GM13977 (cell line): ENCODE data around the gene SSH2.
"Not testable (repeated sequence)": the region's sequence is repeated elsewhere in the genome, so short reads cannot be mapped to it uniquely, and the experiment has no call there.

ENCODE experiments used
- DNase-seq: peaks from one replicate; pipeline ENCODE4 v3.0.0; 2012; ENCODE audit warnings: low spot score
- in situ Hi-C: fragments of 300-500 bp; cut with MboI; formaldehyde crosslinking; loops from one replicate; pipeline ENCODE4 v1.12.0; 2022; ENCODE audit warnings: low sequenced_read_pairs, low pct_unique_long_range_greater_than_20kb, mixed read lengths, inconsistent platforms; ENCODE audit not compliant: unreplicated experiment
- TF ChIP-seq, protein P1 (sequence below): IDR thresholded peaks from 2 replicates; pipeline ENCODE4 v1.5.1; 2012; ENCODE audit warnings: mild to moderate bottlenecking, control low read depth; ENCODE audit not compliant: insufficient read depth; ENCODE audit errors: extremely low read depth, missing control alignments

SSH2 gene

DNA sequence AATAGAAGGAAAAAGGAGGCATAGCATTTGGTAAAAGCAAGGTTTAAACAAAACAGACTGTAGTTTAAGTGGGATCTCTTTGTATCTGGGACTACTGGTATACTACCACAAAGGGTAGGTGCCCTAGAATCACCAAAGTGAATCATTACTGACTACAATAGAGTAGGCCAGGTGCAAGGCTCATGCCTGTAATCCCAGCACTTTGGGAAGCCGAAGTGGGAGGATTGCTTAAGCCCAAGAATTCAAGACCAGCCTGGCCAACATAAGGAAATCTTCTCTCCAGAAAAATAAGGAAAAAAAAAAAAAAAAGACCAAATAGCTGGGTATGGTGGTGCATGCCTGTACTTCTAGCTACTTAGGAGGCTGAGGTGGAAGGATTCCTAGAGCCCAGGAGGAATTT is 246.5 kb downstream of the SSH2 start:
- TF ChIP-seq, protein P1, sequence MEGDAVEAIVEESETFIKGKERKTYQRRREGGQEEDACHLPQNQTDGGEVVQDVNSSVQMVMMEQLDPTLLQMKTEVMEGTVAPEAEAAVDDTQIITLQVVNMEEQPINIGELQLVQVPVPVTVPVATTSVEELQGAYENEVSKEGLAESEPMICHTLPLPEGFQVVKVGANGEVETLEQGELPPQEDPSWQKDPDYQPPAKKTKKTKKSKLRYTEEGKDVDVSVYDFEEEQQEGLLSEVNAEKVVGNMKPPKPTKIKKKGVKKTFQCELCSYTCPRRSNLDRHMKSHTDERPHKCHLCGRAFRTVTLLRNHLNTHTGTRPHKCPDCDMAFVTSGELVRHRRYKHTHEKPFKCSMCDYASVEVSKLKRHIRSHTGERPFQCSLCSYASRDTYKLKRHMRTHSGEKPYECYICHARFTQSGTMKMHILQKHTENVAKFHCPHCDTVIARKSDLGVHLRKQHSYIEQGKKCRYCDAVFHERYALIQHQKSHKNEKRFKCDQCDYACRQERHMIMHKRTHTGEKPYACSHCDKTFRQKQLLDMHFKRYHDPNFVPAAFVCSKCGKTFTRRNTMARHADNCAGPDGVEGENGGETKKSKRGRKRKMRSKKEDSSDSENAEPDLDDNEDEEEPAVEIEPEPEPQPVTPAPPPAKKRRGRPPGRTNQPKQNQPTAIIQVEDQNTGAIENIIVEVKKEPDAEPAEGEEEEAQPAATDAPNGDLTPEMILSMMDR = no peak
- DNase-seq = no peak
- in situ Hi-C loops = no loop called here

DNA sequence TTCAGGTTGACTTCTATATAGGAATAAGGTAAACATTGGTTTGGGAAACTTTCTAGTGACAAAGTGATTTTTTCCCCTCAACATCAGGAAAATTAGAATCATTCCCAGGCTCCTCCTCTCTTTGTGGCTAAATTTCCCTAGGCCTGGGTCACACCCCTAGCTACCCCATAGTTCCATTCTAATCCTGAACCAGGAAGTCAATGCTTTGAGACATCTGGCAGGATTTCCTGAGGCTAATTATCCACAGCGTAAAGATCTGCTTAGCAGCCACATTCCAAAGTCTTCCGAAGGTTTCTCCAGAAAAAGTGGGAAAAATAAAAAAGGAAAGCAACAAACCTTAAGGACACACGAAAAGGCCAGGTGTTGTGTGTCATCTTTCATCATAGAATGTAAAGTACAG is 247.0 kb downstream of the SSH2 start:
- DNase-seq = no peak
- TF ChIP-seq, protein P1 = no peak
- in situ Hi-C loops = no loop called here

DNA sequence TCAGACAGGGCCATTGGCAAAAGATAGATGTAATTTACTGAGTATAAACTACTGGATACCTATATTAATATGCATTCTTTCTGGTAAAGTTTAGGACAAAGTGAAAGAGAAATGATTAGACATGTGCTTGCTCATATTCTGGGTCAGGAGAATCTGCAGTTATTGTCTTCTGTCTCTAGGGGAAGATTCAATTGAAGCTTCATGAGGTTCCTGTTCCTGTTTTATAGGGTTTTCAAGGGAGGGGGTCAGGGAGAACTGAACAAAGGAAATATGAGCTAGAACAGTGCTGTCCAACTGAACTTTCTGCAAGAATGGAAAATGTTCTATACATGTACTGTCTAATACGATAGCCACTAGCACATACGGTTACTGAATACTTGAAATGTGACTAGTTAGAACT is 248.0 kb downstream of the SSH2 start:
- DNase-seq = no peak
- TF ChIP-seq, protein P1 = no peak
- in situ Hi-C loops = no loop called here

DNA sequence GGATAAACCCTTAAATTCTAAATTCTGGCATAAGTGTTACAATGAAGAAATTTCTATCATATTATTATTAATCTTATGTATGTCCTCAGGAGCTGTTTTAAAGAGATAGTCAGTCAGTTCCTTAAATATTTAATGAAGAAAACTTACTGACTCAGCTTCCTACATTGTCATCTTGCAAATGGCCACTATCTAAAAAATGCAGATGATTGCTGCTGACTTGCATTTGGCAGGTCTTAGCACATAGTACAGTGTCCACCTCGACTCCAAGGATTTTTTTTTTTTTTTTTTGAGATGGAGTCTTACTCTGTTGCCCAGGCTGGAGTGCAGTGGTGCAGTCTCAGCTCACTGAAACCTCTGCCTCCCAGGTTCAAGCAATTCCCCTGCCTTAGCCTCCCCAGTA is 252.2 kb downstream of the SSH2 start:
- no peak for DNase-seq
- in situ Hi-C loops = no loop called here
- TF ChIP-seq, protein P1 = no peak

DNA sequence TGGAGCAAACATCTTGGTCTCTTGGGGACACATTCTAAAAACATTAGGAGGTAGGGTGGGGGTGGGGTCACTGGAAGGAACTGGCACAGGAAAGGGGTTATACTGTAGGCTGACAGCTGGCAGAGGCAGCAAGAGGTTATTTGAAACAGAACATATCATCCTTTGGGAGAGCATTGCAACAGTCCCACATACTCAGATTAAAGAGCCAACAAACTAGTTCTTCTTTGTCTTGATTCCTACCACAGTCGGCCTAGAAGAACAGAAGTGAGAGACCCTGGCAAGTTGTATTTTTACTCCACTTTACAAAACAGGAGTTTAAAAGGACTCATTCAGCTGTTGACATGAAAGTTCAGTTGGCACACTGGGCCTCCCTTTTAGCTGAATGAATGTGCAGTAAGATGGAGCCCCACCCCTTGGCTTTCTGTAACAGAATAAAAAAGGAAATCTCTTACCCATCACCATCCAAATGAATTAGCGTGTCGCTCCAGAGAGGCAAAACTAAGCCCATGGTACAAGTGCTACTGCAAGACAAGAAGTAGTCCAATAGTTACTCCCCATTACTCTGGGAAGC is 252.7 kb downstream of the SSH2 start:
- DNase-seq = no peak
- in situ Hi-C loops = no loop called here
- TF ChIP-seq, protein P1 = no peak

DNA sequence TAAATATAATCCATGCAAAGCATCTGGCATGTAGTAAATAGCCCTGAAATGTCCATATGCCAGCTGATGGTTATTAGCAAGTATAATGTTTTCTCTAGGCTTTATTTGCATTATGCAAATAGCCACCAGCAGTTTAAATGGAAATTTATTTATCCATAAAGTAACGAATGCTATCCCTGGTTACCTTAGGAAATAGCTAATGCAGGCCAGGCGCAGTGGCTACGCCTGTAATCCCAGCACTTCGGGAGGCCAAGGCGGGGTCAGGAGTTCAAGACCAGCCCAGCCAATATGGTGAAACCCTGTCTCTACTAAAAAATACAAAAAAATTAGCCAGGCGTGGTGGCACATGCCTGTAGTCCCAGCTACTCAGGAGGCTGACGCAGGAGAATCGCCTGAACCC is 254.1 kb downstream of the SSH2 start:
- in situ Hi-C loops, DNase-seq: not testable (repeated sequence)

DNA sequence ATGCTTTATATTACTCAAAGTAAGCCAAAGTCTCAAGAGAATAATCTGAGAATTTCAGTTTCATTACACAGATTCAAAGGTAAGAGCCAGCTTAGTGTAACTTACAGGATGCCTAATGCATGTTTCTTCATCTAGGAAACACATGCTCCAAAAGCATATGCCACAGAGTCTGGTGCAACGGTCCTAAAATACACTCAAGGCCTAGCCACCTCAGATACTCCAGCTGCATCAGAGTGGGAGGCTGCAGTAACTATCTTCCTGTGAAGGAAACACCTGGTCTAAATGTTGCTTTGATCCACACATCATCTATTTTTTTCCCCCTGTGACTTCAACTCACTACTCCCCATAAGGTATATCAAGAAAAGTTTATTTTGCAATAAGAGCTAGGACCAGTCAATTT is 255.7 kb downstream of the SSH2 start:
- TF ChIP-seq, protein P1 = no peak
- no peak for DNase-seq
- in situ Hi-C loops = no loop called here
